Endometrium (tissue), 2 donors: Measurements from ENCODE around the gene KCNT2.

ENCODE experiments used
- FAIRE-seq: peaks from 2 replicates; lab custom pipeline; 2012; peaks lifted over from hg19 to GRCh38; lab: Jason Lieb, UNC
- donor health status: control.
- donor health status: control.

The KCNT2 gene

DNA sequence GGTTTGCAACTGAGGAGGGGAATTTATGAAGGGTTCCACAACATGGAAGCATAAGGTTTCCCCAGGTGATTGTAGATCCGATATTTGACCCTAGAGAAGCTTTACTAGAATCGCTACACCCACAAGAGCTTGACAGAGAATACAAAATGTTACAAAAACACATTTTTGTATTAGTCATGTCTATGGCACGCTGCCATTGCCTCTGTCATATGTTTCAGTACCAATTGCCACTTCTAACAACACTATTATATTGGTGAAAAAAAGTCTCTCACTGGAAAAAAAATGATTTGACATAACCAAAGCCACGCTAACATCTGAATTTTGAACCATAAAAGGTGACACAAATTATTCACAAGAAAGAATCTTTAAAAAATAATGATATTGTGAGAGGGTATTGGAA, 214.5 kb downstream of the KCNT2 start:
- FAIRE-seq, result no peak

DNA sequence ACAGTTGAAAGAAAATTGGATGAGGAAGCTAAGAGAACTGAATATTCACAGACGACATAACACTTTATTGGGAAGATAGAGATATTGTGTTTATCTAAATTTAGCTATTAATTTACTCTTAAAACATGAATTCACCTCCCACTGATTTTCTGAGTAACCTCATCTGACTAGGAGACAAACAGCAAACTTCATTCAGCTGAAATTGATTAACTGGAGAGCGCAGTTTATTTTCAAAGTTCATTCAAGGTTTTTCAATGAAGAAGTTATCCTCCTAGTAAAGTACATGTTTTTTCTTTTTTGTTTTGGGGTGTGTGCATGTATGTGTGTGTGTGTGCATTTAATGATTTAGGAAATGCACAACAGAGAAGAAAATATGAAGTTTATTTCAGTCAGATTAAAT, 215.0 kb downstream of the KCNT2 start:
- FAIRE-seq, result no peak

DNA sequence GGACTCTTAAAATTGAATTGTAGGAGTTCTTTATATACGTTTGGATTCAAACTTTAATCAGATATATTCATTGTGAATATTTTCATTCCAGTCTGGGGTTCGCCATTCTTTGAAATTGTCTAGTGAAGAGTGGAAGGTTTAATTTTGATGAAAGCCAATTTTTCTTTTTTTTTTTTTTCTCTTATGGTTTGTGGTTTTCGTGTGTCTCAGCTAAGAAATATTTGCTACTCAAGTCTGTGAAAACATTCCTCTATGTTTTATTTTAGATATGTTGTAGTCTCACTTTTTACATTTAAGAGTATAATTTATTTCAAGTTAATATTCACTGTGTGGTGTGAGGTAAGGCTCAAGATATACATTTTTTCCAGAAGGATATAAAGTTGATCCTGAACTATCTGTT, 220.5 kb downstream of the KCNT2 start:
- no peak for FAIRE-seq

DNA sequence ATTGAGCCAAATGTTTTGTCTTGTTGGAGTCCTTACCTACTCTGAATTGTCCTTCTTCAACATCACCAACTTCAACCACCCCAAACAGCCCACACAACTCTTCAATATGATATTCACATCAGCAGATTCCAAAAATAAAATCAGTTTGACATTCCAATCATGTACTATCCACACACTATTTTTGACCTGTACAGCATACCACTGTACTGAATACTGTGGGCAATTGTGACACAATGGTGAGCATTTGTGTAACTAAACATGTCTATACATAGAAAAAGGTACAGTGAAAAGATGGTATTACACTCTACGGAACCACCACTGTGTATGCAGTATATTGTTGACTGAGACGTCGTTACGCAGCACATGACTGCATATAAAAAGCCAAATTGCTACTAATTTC, 223.1 kb downstream of the KCNT2 start:
- no peak for FAIRE-seq

DNA sequence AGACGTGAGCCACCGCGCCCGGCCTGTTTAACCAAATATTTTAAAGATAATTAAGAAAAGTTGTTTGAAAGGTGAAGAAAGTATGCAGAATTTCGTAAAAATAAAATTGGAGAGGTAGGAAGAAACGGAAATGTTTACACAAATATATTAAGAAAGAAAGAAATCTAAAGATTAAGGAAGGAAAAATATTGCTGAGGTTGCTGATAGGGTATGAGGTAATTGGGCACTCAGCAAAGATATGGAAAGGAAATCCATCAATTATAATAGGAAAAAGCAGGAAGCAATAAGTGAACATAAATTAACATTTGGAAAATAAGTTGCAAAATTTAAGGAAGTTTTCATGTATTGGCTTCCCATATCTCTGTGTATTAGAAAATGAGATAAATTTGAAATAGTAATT, 225.9 kb downstream of the KCNT2 start:
- no peak for FAIRE-seq

DNA sequence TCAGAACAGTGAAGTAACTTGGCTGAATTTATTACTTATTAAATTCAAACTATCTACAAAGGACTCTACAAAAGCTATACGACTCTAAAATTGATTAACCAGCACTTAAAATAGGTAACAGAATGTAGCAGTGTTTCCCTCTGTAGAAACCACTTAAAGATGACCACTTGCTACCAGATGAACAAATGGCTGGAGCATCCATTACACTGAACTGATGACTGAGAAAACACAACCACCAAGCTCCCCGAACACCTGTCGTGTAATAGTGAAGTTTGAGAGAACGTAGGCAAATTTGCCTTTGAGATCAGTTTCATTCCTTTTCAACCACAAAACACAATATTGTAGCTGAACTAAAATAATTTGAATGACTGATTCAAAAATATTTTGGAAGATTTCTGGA, 226.7 kb downstream of the KCNT2 start:
- no peak for FAIRE-seq

DNA sequence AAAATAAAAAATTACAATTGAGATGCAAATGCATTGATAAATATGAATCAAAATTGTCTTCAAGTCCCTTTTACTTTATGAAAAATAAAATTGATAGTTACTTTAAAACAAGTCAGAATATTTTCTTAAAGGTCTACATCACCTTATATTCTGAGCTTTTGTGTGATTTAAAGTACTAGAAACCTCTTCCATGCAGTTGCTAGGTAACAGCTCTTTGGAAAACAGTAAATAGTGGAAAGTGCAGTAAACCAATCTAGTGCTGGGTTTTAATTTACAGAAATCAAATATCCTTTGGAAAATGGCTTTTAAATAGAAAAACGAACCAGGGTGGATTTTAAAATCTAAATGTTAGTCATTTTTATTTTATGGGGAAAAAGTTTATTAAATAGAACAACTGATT, 227.9 kb downstream of the KCNT2 start:
- no peak for FAIRE-seq

DNA sequence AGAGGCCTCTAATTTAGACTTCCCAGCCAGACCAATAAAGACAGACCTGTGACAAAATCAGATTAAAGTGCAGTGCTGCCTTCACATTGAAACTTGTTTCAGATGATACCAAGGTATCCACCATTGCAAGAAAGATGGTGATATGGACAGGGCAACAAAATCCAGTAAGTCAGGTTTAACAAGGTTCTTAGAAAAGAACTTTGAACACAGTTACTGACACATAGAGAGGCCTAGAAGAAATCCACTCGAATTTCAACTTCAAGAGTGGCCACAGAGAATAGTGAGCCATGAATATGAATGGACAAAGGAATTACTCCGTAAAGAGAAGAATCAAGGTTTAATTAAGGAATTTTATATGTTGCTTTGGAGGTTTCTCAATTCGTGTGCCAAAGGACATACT, 230.4 kb downstream of the KCNT2 start:
- no peak for FAIRE-seq

DNA sequence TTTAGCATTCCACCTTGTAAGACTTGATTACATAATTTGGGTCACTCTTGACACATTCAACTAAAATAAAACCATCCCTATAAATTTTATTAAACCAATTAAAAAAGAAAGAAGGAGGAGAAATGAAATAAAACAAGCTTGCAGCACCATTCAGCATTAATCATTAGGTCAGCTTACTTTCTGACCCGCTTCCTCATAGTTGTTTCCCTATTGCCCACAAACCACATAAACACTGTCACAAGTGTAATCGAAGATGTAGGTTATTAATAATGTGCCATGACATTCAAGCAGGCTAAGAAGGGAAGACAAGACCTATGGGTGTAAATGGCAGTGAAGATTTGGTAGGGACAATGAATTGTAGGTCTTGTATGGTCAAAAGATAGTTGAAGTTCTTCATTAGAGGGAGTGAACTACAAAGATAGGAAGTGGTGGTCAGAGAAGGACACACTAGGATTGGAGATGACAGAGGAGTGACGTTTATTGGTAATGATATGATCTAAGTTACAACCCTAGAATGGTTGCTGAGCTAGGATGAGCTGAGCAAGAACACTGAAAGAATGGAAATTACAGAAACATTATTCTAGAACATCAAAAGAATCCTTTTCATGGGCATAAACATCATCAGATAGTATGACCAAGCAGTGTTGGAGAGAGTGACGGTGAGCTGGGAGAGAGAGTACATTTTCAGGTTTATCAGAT, 231.5 kb downstream of the KCNT2 start:
- no peak for FAIRE-seq

DNA sequence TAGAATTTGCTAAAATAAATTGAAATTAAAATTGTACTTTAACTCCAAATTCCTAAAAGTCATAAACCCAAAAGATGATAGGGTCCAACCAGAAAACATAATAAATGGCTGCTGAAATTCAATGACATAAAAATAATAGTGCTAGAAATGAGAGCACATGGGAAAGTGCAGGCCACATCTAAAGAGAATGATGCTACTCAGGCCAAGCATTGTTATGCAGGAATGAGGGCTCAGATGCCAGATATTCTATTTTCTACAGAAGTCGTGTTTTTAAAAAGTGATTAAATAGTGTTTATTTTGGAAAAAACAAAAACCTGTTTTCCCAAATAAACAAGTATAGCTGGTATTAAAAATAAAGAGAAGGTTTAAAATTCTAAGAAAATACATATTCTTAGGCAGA, 234.4 kb downstream of the KCNT2 start:
- FAIRE-seq, result no peak

DNA sequence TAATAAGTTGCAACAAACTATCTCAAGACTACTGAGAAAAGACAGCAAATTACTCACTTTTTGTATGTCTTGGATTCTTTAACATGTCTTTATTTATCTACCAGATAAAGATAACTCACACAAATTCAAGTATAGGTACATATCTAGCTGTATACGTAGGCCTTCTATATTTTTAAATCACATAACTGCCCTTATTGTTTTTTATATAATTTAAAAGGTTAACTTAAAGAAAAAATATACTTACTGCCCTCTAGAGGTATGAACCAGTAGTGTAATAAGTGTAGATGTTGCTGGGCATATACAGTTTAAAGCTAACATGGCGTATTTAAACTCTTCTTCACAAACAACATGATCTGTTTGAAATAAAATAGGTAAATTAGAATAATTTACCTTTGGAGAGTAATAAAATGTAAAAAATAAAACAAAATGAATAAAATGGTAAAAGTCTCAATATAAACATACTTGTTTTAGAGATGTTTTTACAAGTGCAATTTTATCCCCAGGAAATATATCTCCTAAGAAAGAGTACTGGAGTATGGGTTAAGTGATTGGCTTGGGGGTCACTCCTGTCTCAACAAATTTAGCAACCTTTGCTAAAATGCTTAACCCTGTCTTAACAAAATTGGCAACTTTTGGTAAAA, 235.2 kb downstream of the KCNT2 start:
- no peak for FAIRE-seq

DNA sequence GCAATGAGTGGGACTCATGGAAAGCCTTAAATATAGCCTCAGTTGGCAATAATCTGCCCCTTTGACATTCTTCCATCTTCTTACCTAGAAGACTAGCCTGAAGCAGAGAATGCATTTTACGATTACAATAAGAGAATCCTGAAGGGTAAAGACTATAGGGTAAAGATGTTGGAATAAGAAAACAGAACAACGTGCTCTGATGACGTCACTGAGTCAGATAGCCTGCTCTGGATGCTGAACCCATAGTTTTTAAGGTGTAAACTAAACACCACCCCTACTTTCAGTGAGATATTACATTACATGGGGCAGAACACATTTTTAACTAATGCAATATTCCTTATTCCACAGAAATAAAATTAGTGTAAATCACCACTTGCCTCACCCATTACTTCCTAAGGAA, 240.4 kb downstream of the KCNT2 start:
- no peak for FAIRE-seq

DNA sequence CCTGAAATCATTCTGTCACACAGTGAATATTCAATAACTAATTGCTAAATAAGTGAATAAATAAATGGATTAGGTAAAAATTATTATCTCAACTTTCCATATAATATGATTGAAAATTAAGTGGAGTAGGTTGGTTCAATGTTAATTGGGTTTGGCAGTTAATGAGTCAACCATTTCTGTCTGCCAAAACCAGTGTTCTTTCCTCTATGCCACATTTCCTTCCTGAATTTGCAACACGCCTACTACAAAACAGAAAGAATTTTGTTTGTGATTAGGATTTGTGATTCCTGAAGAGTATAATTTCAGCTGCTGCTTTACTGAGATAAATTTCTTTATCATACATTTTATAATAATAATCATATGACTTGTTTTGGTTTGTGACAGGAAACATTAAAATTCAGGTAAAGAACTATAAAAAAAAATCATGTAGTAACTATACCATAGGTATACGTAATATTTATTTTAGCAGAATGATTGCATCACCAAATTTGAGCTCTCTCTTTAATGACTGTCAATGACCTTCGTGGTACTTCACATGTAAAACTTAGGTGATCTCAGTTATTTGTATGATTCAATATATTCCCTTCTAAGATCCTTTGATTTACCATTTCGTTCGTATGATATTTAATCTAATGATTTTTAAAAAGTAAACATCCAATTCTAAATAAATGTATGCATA, 241.3 kb downstream of the KCNT2 start:
- no peak for FAIRE-seq

DNA sequence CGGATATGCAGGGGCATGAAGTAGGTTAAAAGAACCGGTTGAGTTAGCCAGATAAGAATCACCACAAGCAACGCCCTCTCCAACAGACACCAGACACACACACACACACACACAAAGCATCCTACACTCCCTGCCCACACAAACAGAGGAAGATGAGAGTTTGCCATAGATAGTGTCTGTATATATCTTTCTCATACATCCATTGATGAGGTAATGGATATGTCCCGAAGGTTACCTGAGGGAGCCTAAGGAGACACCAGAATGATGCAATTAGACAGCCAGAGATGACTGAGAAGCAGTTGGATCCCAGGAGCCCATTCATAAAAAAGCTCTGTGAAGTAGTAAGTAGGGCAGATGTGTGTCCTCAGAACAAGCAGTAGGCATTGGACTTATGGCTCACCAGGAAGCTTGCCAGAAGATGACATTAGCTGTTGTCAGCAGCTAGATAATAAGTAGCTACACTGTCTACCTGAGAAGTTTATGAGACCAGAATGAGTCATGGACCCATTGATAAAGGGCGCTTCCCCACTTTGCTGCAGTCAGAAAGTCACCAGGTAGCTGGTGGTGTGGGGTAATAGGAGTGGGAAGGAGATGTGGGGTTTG, 247.0 kb downstream of the KCNT2 start:
- no peak for FAIRE-seq

DNA sequence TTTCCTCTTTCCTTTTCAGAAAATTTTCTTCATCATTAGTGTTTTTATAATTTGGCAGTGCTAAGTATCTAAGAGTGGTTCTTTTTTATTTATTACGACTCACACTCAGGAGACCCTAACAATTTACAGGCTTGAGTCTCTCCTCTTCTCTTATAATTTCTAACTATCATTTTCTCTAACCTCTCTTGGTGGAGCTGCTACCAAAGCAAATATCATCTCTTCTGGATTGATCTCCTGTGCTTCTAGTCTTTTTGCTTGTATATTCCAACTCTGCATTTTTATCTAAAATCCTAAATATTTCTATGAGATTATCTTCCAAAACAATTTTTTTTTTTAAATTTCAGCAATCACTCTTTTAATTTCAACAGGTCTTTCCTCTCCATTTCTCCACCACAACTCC, 250.3 kb downstream of the KCNT2 start:
- no peak for FAIRE-seq

DNA sequence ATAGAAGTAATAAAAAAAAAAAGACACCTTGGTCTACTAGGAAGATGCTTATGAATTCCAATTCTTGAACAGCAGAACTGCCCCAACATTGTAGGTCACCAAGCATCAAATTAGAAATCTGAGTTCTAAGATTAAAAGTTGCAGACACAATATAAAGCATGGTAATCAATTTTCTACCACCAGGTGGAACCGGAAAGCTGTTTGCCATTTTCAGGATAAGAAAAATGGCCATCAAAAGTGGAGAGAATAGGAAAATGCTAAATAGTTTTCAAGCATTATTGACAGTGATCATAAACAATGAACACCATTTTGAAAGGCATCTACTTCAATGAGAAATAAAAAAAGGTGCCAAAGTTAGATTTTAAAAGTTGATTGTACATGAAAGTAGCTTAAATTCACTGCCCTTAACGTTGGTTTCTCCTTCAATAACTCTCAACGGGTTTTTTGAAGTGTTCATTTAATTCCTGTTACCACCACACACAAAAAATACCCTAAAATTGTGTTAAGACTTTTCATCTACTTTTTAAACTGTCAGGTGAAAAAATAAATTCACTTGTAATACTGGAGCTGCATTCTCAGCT, 252.9 kb downstream of the KCNT2 start:
- no peak for FAIRE-seq

DNA sequence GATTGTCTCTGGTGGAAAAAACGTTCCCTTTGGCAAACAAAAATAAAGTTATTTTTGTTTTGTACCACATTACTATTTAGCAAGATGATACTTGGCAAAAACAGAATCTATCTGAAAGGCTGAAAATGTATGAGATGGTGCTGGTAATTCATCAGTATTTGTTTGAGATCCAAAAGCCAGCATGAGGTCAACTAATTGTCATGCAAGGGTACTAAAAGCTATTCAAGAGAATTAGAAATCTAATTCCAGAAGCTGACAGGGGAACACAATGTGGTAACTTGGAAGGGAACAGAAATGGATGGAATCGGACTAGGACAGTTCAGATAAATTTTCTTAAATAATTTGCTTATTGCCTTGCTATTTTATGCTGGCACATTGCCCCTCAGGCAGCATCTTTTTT, 263.8 kb downstream of the KCNT2 start:
- no peak for FAIRE-seq

DNA sequence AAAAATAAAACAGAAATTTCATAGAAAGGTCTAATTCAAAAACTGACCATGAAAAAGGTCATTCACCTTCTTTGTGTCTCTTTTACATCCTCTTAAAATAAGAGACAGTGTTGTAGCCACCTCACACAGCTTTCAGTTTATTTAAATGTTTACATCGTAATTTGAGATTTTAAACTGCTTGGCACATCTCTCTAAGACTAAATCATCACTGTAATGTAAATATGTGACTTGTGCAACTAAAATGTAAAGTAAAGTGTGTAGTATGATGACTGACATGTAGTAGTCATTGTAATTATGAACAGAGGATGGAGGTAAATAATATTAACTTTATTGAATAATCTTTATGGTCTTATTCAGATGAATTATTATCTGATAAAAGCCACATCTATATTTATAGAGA, 283.9 kb downstream of the KCNT2 start:
- no peak for FAIRE-seq

DNA sequence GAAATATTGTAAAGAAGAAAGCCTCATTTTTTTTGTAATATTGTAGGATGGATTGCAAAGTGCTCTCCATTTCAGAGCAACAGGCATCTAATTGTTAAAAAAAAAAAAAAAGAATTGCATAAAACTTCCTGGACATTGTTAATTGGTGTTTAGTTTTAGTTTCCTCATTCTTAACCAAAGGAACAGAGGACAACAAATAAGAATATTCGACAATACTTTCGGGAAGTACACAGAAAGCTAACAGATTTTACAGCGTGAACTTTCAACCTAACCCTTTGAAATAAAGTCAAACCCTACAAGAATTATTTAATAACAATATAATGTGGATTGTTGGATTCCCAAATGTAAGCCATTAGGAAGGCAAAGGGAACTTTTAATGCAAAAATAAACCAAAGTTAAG, 284.4 kb downstream of the KCNT2 start:
- FAIRE-seq, result no peak

DNA sequence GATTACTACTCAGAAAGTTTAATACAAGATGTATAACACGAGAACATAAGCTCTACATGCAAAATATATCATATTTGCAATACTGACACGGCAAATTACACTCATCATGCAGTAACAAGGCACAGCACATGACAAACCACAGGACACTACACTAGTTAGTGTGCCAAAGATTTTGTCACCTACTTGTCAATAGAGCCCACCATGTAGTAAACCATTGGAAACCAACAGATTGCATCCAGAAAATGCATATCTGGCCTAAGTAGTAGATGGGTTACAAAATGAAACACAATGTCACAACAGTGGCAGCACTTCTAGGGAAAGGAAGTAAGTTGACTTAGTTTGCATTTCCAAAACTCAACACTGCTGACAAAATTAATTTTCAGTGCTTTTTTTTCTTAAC, 288.9 kb downstream of the KCNT2 start:
- no peak for FAIRE-seq

DNA sequence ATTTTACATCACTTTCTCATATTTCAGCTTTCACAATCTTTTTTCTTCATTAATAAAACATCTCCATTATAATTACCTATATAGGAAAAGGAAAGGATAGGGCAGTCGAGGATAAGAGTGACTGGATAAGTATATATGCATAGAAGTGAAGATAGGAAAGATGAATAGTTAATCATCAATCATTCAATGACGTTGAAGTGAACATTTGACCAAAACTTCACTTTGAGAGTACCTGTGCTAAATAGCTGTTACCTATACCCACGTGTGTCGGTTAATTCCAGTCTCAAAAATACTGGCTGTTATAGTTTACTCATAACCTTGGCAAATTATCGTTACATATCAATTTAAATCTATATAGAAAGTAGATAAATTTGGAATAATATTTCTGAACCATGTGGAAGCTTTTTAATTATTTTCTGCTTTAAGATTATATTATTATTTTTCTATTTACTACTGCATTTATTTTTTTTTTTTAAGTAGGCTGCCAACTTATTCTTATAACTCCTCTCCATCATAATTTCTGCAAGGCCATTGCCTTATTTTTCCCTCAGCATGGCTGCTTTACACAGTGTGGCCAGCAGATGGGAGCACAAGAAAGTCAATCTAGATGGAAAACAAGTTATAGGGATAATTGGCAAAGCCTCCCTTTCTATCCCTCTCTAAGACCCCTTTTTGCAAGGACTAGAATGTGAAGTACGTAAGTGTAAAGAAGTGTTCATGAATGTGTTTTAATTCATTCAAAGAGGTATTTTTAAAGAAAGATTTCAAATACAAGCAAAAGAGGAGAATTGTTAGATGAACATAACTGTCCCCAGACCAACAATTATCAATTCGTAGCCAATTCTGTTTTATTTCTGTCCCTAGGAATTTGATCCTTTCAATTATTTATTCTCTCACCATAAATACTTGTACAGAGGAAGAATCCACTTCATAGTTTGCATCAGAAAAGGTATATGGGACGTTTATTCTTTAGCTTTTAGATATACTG, 290.4 kb downstream of the KCNT2 start:
- FAIRE-seq, result peak; percentile 80

DNA sequence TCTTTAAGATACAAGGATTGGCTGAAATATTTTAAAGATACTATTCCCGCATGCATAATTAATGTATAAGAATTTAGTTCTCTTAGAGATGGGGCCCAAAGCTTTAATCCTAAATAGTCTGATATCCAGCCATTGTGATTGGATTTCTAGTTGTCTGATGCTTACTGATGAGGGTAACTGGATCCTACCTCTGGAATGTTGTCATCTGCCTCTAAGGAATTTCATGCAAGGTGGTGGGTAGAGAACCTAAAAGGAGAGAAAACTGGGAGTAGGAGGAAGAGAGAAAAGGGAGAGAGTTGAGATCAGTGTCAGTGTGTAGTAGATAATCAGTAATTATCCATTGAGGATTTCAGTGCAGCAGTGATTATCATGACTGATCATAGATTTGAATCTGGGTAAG, 295.5 kb downstream of the KCNT2 start:
- no peak for FAIRE-seq
